HG03521 (cell line): ENCODE results near the gene RELT.

Experiments used
- ATAC-seq: cut with Tn5 transposase; IDR thresholded peaks from one replicate; pipeline ENCODE4 v1.9.1; 2021; ENCODE audit warnings: mild to moderate bottlenecking, moderate library complexity; ENCODE audit not compliant: unreplicated experiment

The RELT gene

DNA sequence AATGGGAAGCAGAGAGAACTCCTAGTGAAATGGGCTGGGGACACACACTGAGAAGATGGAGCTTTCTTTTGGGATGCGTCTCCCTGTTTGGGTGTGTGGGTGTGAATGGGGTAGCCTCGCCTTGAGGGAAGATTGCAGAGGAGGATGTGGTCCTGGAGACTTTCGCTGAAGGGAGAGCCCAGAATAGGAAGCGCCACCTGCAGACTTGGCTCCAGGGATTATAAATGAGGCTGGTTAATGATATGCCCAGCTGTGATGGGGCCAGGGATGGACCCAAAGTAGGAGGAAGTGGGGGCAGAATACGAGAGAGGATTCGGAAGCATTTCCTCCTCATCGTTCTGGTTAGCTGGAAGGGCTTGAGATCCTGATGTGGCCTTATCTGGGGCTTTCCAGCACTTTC, 13.7 kb downstream of the RELT start:
- no peak for ATAC-seq

GRCh38 chr11:73390601-73391565, 14.7 kb downstream of the RELT start:
- ATAC-seq: no peak

GRCh38 chr11:73391665-73392064, 15.5 kb downstream of the RELT start:
- no peak for ATAC-seq

DNA sequence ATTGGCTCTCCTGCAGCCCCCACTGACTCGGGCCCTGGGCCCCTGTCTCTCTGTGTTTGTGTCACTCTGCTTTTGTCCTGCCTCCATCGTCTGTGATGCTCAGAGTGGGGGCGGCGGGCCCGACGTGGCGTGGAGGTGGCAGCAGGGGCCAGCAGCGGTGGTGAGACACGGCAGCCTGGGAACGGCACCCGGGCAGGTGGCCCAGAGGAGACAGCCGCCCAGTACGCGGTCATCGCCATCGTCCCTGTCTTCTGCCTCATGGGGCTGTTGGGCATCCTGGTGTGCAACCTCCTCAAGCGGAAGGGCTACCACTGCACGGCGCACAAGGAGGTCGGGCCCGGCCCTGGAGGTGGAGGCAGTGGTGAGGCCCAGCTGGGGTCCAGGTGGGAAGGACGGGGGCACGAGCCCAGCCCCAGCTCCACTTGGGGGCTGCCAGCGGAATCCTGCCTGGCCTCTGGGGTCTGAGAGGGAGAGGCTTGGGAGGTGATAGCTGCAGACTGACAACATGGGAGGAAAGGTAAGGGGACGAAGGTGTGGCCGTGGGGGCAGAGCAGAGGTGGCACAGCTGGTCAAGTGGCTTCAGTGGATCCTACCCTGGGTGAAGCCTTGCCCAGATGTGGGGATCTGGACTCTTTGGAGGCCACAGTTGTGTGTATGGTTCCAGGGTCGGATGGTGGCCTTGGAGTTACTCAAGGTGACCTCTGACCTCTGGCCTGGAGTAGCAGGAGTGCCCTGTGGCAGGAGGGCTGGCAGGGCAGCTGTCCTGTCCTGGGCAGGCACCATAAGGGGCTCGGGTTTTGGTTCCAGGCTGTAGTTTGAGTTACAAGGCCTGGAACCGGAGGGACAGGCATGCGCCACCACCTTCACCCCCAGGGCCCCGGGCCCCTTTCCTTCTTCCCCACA, 16.2 kb downstream of the RELT start:
- ATAC-seq: no peak

DNA sequence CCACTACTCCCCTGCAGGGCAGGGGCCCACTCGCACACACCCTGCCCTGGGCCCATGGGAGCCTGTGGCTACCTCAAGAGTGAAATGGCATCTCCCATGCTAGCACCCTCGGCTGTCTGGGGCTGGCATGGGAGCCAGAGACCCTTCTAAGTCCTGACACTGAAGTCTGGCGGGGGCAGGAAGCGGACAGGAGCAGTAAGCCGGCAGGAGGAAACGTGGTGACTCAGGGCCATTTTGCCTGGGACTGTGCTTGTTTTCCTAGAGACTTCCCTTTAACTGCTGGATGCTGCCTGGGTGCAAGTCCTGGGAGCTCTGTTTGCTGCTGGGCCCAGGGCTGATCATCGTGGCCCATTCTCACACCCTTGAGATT, 16.8 kb downstream of the RELT start:
- ATAC-seq: no peak

DNA sequence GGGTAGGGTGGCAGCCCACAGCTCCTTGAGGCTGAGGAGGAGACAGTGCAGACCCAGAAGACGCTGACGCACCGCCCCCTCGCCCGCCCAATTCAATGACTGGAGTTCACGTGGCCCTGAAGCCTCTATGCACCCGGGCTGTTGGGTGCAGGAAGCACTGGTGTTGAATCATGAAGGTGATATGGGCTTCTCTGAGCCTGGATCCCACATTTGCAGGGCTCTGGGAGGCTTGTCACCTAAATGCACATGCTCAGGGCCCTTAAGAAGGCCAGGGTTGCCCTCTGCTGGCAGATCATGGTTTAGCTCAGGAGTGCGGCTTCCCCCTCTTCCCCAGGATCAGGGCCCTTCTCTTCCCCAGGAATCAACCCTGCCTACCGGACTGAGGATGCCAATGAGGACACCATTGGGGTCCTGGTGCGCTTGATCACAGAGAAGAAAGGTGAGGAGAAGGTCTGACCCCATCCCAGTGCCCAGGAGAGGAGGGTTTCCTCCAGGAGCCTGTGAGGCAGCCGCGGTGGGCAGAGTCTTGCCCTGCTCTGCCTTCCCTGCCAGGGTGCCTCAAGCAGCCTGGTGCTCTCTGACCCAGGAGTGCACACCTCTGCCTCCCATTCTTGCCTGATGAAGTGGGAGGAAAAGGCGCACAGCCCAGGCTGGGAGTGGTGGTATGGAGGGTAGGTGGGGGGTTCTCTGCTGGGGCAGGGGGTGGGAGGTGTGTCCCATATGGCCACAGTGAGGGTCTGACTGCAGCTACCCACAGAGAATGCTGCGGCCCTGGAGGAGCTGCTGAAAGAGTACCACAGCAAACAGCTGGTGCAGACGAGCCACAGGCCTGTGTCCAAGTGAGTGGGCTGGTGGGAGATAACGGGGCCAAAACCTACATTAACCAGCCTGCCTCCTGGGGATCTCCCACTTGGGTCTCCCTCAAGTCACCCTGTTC, 17.5 kb downstream of the RELT start:
- no peak for ATAC-seq

- ATAC-seq: no peak
These were observed 18.5 kb downstream of the RELT start for GRCh38 chr11:73394416-73395296.

GRCh38 chr11:73395297-73396208, 19.4 kb downstream of the RELT start:
- ATAC-seq: no peak

- ATAC-seq: no peak
These were observed 20.2 kb downstream of the RELT start for GRCh38 chr11:73396251-73396930.

DNA sequence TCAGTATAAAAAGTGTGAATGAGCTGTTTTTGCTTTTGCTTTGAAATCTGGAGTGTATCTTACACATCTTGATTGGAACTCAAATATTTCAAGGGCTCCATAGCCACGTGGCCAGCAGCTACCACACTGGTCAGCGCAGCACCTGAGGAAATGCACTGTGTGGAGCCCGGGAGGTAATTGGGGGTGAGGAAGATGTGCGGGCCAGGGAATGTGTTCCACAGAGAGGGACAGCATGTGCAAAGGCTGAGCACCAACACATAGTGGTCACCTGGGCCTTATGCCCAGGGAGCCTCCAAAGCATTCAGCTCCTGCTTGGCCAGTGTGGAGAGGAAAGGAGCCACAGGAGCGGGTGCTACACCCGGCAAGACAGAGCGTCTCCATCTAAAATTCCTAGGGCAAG, 20.8 kb downstream of the RELT start:
- no peak for ATAC-seq

DNA sequence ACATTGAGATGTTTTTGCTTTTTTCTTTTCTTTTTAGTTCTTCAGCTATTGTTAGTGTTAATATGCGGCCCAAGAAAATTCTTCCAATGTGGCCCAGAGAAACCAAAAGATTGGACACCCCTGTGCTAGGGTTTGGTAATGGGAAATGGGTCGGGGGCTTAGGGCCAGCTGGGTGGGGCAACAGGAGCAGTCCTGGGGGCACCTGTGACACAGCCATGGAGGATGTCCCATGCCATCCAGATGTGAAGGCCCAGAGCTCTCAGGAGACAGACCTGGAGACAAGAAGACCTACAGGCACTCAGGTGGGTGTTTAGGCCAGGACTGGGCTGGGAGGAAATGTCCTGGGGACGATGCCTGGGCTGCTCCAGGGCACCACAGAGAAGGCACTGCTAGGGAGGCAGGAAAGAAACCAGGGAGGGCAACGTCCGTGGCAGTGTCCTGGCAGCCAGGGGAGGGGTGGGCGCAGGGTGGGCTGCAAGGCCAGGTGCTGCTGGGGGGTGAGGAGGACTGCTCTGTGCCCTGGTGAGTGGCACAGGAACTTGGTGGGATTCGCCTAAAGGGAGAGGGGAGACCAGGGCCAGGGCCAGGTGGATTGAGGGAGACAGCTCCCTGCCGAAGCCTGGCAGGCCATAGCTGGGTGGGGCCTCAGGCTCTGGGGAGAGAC, 21.4 kb downstream of the RELT start:
- no peak for ATAC-seq

GRCh38 chr11:73398132-73398526, 21.9 kb downstream of the RELT start:
- ATAC-seq: no peak

- no peak for ATAC-seq
These were observed 22.5 kb downstream of the RELT start for GRCh38 chr11:73398721-73399120.

DNA sequence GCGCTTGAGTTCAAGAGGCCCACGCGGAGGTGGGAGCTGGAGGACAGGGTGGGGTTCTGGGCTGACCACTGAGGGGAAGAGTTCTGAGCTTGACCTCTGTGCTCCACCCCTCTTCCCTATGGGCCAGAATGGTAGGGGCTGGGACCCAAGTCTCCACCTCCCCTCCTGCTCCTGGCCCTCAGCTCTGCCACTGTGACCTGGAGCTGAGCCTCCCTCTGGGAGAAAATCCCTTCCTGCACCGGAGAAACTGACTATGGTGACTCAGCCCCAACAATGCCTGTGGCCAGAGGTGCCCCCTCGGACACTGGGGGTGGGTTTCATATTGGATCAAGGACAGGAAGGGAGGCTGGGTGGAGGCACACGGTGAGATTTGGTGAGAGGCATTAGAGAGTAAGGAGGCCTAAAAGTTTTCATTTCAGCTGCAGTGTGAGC, 23.0 kb downstream of the RELT start:
- ATAC-seq: no peak

DNA sequence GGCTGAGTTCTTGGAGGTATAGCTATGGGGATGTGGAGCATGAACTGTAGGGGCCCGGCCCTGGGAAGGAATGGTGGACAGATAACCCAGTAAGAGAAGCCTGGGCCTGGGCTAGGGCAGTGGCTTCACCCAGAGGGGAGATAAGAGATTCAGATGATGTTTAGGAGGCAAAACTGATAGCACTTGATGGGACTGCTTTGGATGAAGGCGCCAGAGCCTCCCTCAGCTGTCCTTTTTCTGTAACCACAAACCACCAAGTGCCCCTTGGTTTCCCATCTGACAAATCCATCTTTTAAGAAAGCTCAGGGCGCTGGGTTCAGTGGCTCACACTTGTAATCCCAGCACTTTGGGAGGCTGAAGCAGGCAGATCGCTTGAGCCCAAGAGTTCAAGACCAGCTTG, 23.4 kb downstream of the RELT start:
- no peak for ATAC-seq

DNA sequence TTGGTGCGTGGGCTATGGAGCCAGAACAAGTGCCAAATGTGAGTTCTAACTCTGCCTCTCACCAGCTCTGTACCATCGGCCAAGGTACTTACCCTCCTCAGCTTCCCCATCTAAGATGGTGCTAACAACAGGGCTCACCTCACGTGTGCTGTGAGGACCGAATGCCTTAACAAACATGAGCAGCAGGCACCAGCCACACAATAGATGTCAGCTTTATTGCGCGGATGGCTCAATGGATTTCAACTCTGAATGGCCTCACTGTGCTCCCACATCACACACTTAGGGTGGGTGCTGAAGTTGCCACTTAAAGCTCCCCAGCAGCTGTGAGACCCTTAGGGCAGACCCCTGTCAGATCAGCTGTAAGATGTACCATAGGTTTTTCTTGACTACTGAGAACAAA, 24.1 kb downstream of the RELT start:
- no peak for ATAC-seq

- no peak for ATAC-seq
These were observed 25.2 kb downstream of the RELT start for GRCh38 chr11:73401217-73401923.
